ENCODE measurements around the gene CACNA1I. TPM values are rescaled to one million over a fixed set of nuclear protein-coding genes. Genes with fewer than 3 reads are reported as not detected.
A peak's percentile ranks its signal among the peaks of the same experiment; 100 is the strongest.

Gene CACNA1I
- polyA plus RNA-seq, 1 donor: 0.04 TPM

- Histone ChIP-seq H3K27ac (ENCODE audit: low read length) (no peak overlapping the region), H3K4me3 (ENCODE audit: low read length) (no peak overlapping the region), H3K4me1 (ENCODE audit: control insufficient read depth, insufficient read depth, low read length) (peaks cover 16% of the 10 kb centered on the region), H3K36me3 (ENCODE audit: control insufficient read depth, insufficient read depth, low read length) (no peaks in the 10 kb centered on the region), H3K27me3 (ENCODE audit: control insufficient read depth, insufficient read depth, low read length) (no peaks in the 10 kb centered on the region), H3K9me3 (ENCODE audit: control insufficient read depth, low read depth, low read length) (peaks cover 17% of the 10 kb centered on the region)
- no peak for DNase-seq
- WGBS (ENCODE audit: insufficient coverage, low lambda C conversion rate): no CpG with 5 or more reads among the region's 3 CpGs
These were observed 101.4 kb downstream of the CACNA1I start for GRCh38 chr22:39671936-39672335.

DNA sequence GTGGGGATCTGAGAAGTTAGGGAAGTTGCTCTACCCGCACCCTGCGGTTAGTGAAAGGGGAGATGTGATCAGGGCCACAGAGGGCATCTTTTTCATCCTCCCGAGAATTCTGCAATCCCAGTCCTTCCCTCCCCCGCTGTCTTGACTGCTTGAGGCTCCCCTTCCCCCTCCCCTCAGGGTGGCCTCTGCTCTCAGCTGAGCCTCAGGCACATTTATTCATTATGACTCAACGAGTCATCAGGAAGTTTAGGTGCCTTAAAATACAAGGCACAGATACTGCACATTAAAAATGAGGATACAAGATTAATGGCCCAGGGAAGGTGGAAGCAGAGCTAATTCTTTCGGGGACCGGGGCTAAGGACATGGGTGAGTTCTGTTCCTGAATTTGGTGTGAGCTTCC is 104.0 kb downstream of the CACNA1I start:
- peaks cover 17% of the 10 kb centered on the region for H3K9me3 ChIP-seq (ENCODE audit: control insufficient read depth, low read depth, low read length)
- no peak overlapping the region for H3K4me3 ChIP-seq (ENCODE audit: low read length)
- 0% methylated on average over 1 of the region's 7 CpGs for WGBS (ENCODE audit: insufficient coverage, low lambda C conversion rate)
- no peaks in the 10 kb centered on the region for H3K36me3 ChIP-seq (ENCODE audit: control insufficient read depth, insufficient read depth, low read length)
- DNase-seq: peak in 1 of 2 donors; percentile 26
- H3K27me3 ChIP-seq (ENCODE audit: control insufficient read depth, insufficient read depth, low read length): no peaks in the 10 kb centered on the region
- peaks cover 16% of the 10 kb centered on the region for H3K4me1 ChIP-seq (ENCODE audit: control insufficient read depth, insufficient read depth, low read length)
- H3K27ac ChIP-seq (ENCODE audit: low read length): no peak overlapping the region

DNA sequence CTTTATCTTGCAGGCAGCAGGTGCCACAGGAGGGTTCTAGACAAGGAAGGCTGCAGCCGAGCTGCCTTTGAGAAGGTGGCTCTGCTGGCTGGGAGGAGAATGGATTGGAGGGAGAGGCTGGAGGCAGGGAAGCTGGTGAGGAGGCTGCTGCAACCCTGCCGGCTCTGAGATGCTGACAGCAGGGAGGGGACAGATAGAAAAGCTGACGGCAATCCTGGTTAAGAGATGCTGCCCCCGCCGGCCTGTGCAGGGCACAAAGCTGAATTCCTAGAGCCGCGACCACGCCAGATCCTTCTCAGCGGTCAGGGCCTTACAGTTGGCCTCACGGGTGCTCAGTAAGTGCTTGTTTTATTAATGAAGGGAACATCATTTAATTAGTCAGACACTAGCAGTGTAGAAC is 105.4 kb downstream of the CACNA1I start:
- Histone ChIP-seq H3K4me1 (ENCODE audit: control insufficient read depth, insufficient read depth, low read length) (peaks cover 16% of the 10 kb centered on the region), H3K36me3 (ENCODE audit: control insufficient read depth, insufficient read depth, low read length) (no peaks in the 10 kb centered on the region), H3K9me3 (ENCODE audit: control insufficient read depth, low read depth, low read length) (peaks cover 17% of the 10 kb centered on the region), H3K4me3 (ENCODE audit: low read length) (no peak overlapping the region), H3K27ac (ENCODE audit: low read length) (no peak overlapping the region), H3K27me3 (ENCODE audit: control insufficient read depth, insufficient read depth, low read length) (no peaks in the 10 kb centered on the region)
- WGBS (ENCODE audit: insufficient coverage, low lambda C conversion rate): 90% methylated on average over 2 of the region's 10 CpGs
- no peak for DNase-seq

GRCh38 chr22:39677967-39678366 is 107.4 kb downstream of the CACNA1I start:
- H3K27me3 ChIP-seq (ENCODE audit: control insufficient read depth, insufficient read depth, low read length): no peaks in the 10 kb centered on the region
- DNase-seq: no peak
- H3K36me3 ChIP-seq (ENCODE audit: control insufficient read depth, insufficient read depth, low read length): no peaks in the 10 kb centered on the region
- H3K4me1 ChIP-seq (ENCODE audit: control insufficient read depth, insufficient read depth, low read length): peaks cover 16% of the 10 kb centered on the region
- no peak overlapping the region for H3K4me3 ChIP-seq (ENCODE audit: low read length)
- H3K9me3 ChIP-seq (ENCODE audit: control insufficient read depth, low read depth, low read length): peaks cover 3% of the 10 kb centered on the region
- no peak overlapping the region for H3K27ac ChIP-seq (ENCODE audit: low read length)
- 100% methylated on average over 1 of the region's 12 CpGs for WGBS (ENCODE audit: insufficient coverage, low lambda C conversion rate)

GRCh38 chr22:39678862-39679490 is 108.4 kb downstream of the CACNA1I start:
- DNase-seq: no peak
- H3K4me1 ChIP-seq (ENCODE audit: control insufficient read depth, insufficient read depth, low read length): peaks cover 14% of the 10 kb centered on the region
- H3K27ac ChIP-seq (ENCODE audit: low read length): no peak overlapping the region
- no peak overlapping the region for H3K4me3 ChIP-seq (ENCODE audit: low read length)
- WGBS (ENCODE audit: insufficient coverage, low lambda C conversion rate): no CpG with 5 or more reads among the region's 47 CpGs
- no peaks in the 10 kb centered on the region for H3K9me3 ChIP-seq (ENCODE audit: control insufficient read depth, low read depth, low read length)
- H3K36me3 ChIP-seq (ENCODE audit: control insufficient read depth, insufficient read depth, low read length): no peaks in the 10 kb centered on the region
- peaks cover 1% of the 10 kb centered on the region for H3K27me3 ChIP-seq (ENCODE audit: control insufficient read depth, insufficient read depth, low read length)

- Histone ChIP-seq H3K27me3 (ENCODE audit: control insufficient read depth, insufficient read depth, low read length) (peaks cover 7% of the 10 kb centered on the region), H3K9me3 (ENCODE audit: control insufficient read depth, low read depth, low read length) (no peaks in the 10 kb centered on the region), H3K27ac (ENCODE audit: low read length) (no peak overlapping the region), H3K36me3 (ENCODE audit: control insufficient read depth, insufficient read depth, low read length) (no peaks in the 10 kb centered on the region), H3K4me3 (ENCODE audit: low read length) (no peak overlapping the region), H3K4me1 (ENCODE audit: control insufficient read depth, insufficient read depth, low read length) (peaks cover 9% of the 10 kb centered on the region)
- DNase-seq: no peak
- WGBS (ENCODE audit: insufficient coverage, low lambda C conversion rate): no CpG with 5 or more reads among the region's 17 CpGs
These were observed 109.1 kb downstream of the CACNA1I start for GRCh38 chr22:39679652-39680051.

DNA sequence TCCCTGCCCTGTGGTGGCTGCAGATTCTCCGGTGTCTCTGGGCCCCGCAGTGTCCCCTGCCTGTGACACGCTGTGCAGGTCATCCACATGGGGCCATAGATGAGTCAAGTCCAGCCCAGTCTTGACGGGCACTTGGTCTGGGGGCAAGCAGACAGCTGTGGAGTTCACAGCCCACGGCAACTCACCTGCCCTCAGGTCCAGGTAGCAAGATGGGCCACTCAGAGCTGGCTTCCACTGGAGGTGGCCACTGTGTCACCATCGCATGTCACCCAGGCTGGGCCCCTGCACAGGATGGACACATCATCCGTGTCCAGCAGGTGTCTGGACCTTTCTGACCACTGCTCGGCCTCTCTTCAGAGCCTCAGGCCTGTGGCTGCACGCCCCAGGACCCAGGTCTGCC is 109.9 kb downstream of the CACNA1I start:
- no peak overlapping the region for H3K27ac ChIP-seq (ENCODE audit: low read length)
- no CpG with 5 or more reads among the region's 9 CpGs for WGBS (ENCODE audit: insufficient coverage, low lambda C conversion rate)
- H3K36me3 ChIP-seq (ENCODE audit: control insufficient read depth, insufficient read depth, low read length): no peaks in the 10 kb centered on the region
- no peak for DNase-seq
- peaks cover 2% of the 10 kb centered on the region for H3K4me1 ChIP-seq (ENCODE audit: control insufficient read depth, insufficient read depth, low read length)
- H3K9me3 ChIP-seq (ENCODE audit: control insufficient read depth, low read depth, low read length): no peaks in the 10 kb centered on the region
- peaks cover 14% of the 10 kb centered on the region for H3K27me3 ChIP-seq (ENCODE audit: control insufficient read depth, insufficient read depth, low read length)
- no peak overlapping the region for H3K4me3 ChIP-seq (ENCODE audit: low read length)

- Histone ChIP-seq H3K4me3 (ENCODE audit: low read length) (no peak overlapping the region), H3K27me3 (ENCODE audit: control insufficient read depth, insufficient read depth, low read length) (peaks cover 15% of the 10 kb centered on the region), H3K36me3 (ENCODE audit: control insufficient read depth, insufficient read depth, low read length) (no peaks in the 10 kb centered on the region), H3K27ac (ENCODE audit: low read length) (no peak overlapping the region), H3K9me3 (ENCODE audit: control insufficient read depth, low read depth, low read length) (no peaks in the 10 kb centered on the region), H3K4me1 (ENCODE audit: control insufficient read depth, insufficient read depth, low read length) (peaks cover 2% of the 10 kb centered on the region)
- DNase-seq: no peak
- WGBS (ENCODE audit: insufficient coverage, low lambda C conversion rate): no CpG with 5 or more reads among the region's 18 CpGs
These were observed 110.7 kb downstream of the CACNA1I start for GRCh38 chr22:39681038-39681861.

DNA sequence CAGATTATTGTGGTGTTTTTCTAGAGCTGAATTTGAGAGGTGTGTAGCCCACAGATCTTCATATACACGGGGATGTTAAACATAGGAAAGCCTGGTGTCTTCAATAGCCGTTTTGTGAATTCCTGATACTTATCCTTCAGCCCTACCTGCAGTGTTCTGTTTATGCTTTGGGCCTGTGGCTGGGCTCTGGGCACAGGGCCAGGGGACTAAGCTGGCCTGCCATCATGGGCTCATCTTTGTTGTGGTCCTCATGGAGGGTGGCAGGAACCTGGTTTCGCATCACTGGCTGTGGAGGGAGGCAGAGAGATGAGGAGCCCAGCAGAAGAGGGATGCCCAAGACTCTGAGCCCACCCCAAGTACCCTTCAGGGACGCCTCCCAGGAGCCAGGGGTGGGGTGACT is 112.4 kb downstream of the CACNA1I start:
- H3K9me3 ChIP-seq (ENCODE audit: control insufficient read depth, low read depth, low read length): no peaks in the 10 kb centered on the region
- WGBS (ENCODE audit: insufficient coverage, low lambda C conversion rate): no CpG with 5 or more reads among the region's 4 CpGs
- H3K36me3 ChIP-seq (ENCODE audit: control insufficient read depth, insufficient read depth, low read length): no peaks in the 10 kb centered on the region
- no peak overlapping the region for H3K4me3 ChIP-seq (ENCODE audit: low read length)
- H3K27ac ChIP-seq (ENCODE audit: low read length): no peak overlapping the region
- H3K4me1 ChIP-seq (ENCODE audit: control insufficient read depth, insufficient read depth, low read length): peaks cover 2% of the 10 kb centered on the region
- DNase-seq: no peak
- H3K27me3 ChIP-seq (ENCODE audit: control insufficient read depth, insufficient read depth, low read length): peaks cover 27% of the 10 kb centered on the region

- no peak overlapping the region for H3K27ac ChIP-seq (ENCODE audit: low read length)
- no peaks in the 10 kb centered on the region for H3K9me3 ChIP-seq (ENCODE audit: control insufficient read depth, low read depth, low read length)
- H3K27me3 ChIP-seq (ENCODE audit: control insufficient read depth, insufficient read depth, low read length): peaks cover 30% of the 10 kb centered on the region
- H3K4me1 ChIP-seq (ENCODE audit: control insufficient read depth, insufficient read depth, low read length): peaks cover 2% of the 10 kb centered on the region
- no CpG with 5 or more reads among the region's 5 CpGs for WGBS (ENCODE audit: insufficient coverage, low lambda C conversion rate)
- no peak overlapping the region for H3K4me3 ChIP-seq (ENCODE audit: low read length)
- no peaks in the 10 kb centered on the region for H3K36me3 ChIP-seq (ENCODE audit: control insufficient read depth, insufficient read depth, low read length)
- DNase-seq: no peak
These were observed 113.1 kb downstream of the CACNA1I start for GRCh38 chr22:39683639-39684038.
